ENCODE measurements around the gene ERAS.

Gene ERAS

GRCh38 chrX:48826135-48826875 is at the start of gene ERAS:
TSS of gene ERAS (plus strand) at chrX:48826513. CDS start at chrX:48829124, 2,611 bp downstream.
- no peak for DNase-seq (ENCODE audit: low read depth)

GRCh38 chrX:48776818-48777439 is 49.4 kb upstream of the ERAS start:
- no peak for DNase-seq (ENCODE audit: low read depth)

- no peak for DNase-seq (ENCODE audit: low read depth)
Observed at GRCh38 chrX:48779399-48779798, 46.9 kb upstream of the ERAS start.

GRCh38 chrX:48781705-48782104 is 44.6 kb upstream of the ERAS start:
- no peak for DNase-seq (ENCODE audit: low read depth)

- no peak for DNase-seq (ENCODE audit: low read depth)
Observed at GRCh38 chrX:48782216-48782615, 44.1 kb upstream of the ERAS start.

- no peak for DNase-seq (ENCODE audit: low read depth)
Observed at GRCh38 chrX:48782795-48783194, 43.5 kb upstream of the ERAS start.

GRCh38 chrX:48784726-48785125 is 41.6 kb upstream of the ERAS start:
- DNase-seq (ENCODE audit: low read depth) = no peak

GRCh38 chrX:48785186-48785539 is 41.1 kb upstream of the ERAS start:
- DNase-seq (ENCODE audit: low read depth) = no peak

- DNase-seq (ENCODE audit: low read depth) = no peak
Observed at GRCh38 chrX:48785540-48786214, 40.6 kb upstream of the ERAS start.

- DNase-seq (ENCODE audit: low read depth) = no peak
Observed at GRCh38 chrX:48786341-48786800, 39.9 kb upstream of the ERAS start, which contains the start of gene GATA1. TSS of gene GATA1 (plus strand) at chrX:48786590. CDS start at chrX:48791110, 4,520 bp downstream.

GRCh38 chrX:48786825-48787504 is 39.3 kb upstream of the ERAS start:
- no peak for DNase-seq (ENCODE audit: low read depth)

GRCh38 chrX:48787505-48788443 is 38.5 kb upstream of the ERAS start:
- no peak for DNase-seq (ENCODE audit: low read depth)

GRCh38 chrX:48789366-48790220 is 36.7 kb upstream of the ERAS start:
- DNase-seq (ENCODE audit: low read depth) = no peak

- no peak for DNase-seq (ENCODE audit: low read depth)
Observed at GRCh38 chrX:48790477-48790876, 35.8 kb upstream of the ERAS start.

GRCh38 chrX:48791063-48791820 is 35.1 kb upstream of the ERAS start:
- no peak for DNase-seq (ENCODE audit: low read depth)

- DNase-seq (ENCODE audit: low read depth) = no peak
Observed at GRCh38 chrX:48792219-48792618, 34.1 kb upstream of the ERAS start.

GRCh38 chrX:48793935-48794334 is 32.4 kb upstream of the ERAS start:
- no peak for DNase-seq (ENCODE audit: low read depth)

GRCh38 chrX:48794340-48794910 is 31.9 kb upstream of the ERAS start:
- no peak for DNase-seq (ENCODE audit: low read depth)

- DNase-seq (ENCODE audit: low read depth) = peak; percentile 61
Observed at GRCh38 chrX:48794911-48795515, 31.3 kb upstream of the ERAS start.
